Bronchial epithelial cell (primary cell): ENCODE data around the gene SPTBN5. TPM values are rescaled to one million over a fixed set of nuclear protein-coding genes. Genes with fewer than 3 reads are reported as not detected.

Experiments
- DNase-seq: peaks from one replicate; pipeline ENCODE4 v3.0.0-alpha.2; 2010; ENCODE audit warnings: low read depth
- FAIRE-seq: peaks from 2 replicates; lab custom pipeline; 2011; peaks lifted over from hg19 to GRCh38; lab: Jason Lieb, UNC
- H3K27me3 ChIP-seq: 2 replicates; pipeline ENCODE4 v1.5.1; 2011; ENCODE audit warnings: low read length; ENCODE audit not compliant: control insufficient read depth, insufficient read depth
- H3K36me3 ChIP-seq: 2 replicates; pipeline ENCODE4 v1.5.1; 2011; ENCODE audit warnings: low read length; ENCODE audit not compliant: control insufficient read depth, insufficient read depth
- H3K4me3 ChIP-seq: 2 replicates; pipeline ENCODE4 v1.5.1; 2011; ENCODE audit warnings: mild to moderate bottlenecking, low read depth, low read length, control low read depth
- total RNA-seq: library from RNA; depleted of rRNA; stranded (reverse); fragments of >200 nt; gene quantifications from 2 replicates; pipeline ENCODE4 v1.2.1, GENCODE V29; 2014
- TF ChIP-seq, protein P1 (sequence below): IDR thresholded peaks from 2 replicates; pipeline ENCODE4 v1.5.1; 2011; ENCODE audit warnings: mild to moderate bottlenecking, moderate library complexity, low read length, control low read depth, inconsistent platforms; ENCODE audit not compliant: insufficient read depth, severe bottlenecking

SPTBN5 gene
- total RNA-seq, 1 donor from 2014 or later: 0.53 TPM

DNA sequence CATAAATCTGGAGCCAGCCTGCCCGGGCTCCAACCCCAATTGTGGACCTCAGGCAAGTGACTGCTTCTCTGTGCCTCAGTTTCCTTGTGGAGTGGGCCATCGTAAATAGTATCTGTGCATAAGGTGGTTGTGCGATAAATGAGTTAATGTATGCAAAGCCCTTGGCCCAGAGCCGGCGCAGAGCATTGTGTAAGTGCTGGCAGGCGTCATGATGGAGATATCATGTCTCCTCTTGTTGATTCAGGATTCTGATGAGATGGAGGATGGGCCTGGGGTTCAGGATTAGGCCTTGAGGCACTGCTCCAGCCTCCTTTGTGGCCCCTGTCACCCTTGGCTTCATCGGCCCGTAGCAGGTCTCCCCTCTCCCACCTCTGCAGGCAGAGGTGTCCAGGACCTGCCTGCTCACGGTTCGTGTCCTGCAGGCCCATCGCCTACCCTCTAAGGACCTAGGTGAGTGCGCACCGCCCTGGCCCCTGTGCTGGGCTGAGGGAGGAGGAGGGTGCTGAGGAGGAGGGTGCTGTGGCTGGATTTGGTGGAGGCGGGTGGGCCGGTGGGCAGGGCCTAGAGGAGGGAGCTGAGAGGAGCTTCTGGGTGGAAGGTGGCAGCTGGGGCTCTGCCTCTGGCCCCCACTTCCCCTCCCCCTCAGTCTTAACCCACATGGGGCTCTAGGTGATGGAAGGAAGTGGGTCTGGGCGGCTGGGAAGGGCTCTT is 53.9 kb downstream of the SPTBN5 start:
- Histone ChIP-seq H3K36me3 (peaks cover 48% of the 10 kb centered on the region), H3K27me3 (no peaks in the 10 kb centered on the region), H3K4me3 (no peak overlapping the region)
- DNase-seq: peak; percentile 20
- TF ChIP-seq, protein P1, sequence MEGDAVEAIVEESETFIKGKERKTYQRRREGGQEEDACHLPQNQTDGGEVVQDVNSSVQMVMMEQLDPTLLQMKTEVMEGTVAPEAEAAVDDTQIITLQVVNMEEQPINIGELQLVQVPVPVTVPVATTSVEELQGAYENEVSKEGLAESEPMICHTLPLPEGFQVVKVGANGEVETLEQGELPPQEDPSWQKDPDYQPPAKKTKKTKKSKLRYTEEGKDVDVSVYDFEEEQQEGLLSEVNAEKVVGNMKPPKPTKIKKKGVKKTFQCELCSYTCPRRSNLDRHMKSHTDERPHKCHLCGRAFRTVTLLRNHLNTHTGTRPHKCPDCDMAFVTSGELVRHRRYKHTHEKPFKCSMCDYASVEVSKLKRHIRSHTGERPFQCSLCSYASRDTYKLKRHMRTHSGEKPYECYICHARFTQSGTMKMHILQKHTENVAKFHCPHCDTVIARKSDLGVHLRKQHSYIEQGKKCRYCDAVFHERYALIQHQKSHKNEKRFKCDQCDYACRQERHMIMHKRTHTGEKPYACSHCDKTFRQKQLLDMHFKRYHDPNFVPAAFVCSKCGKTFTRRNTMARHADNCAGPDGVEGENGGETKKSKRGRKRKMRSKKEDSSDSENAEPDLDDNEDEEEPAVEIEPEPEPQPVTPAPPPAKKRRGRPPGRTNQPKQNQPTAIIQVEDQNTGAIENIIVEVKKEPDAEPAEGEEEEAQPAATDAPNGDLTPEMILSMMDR: no peak
- FAIRE-seq: no peak

- Histone ChIP-seq H3K36me3 (peaks cover 44% of the 10 kb centered on the region), H3K27me3 (no peaks in the 10 kb centered on the region), H3K4me3 (no peak within 1 kb of the TSS)
- TF ChIP-seq, protein P1: no peak
- FAIRE-seq (peak; percentile 95), DNase-seq (peak; percentile 68)
These were observed 55.4 kb downstream of the SPTBN5 start, which contains the start of gene PLA2G4B for GRCh38 chr15:41838400-41838897. Gene PLA2G4B, plus strand, starts transcription at chr15:41838847. Its CDS starts 67 bp downstream, at chr15:41838914.

- TF ChIP-seq, protein P1: no peak
- FAIRE-seq: peak; percentile 7
- DNase-seq: no peak
- Histone ChIP-seq H3K36me3 (peaks cover 38% of the 10 kb centered on the region), H3K27me3 (no peaks in the 10 kb centered on the region), H3K4me3 (no peak overlapping the region)
These were observed 57.0 kb downstream of the SPTBN5 start for GRCh38 chr15:41836713-41837454.

- no peak overlapping the region for H3K4me3 ChIP-seq
- H3K36me3 ChIP-seq: peaks cover 34% of the 10 kb centered on the region
- TF ChIP-seq, protein P1: no peak
- H3K27me3 ChIP-seq: no peaks in the 10 kb centered on the region
- DNase-seq (no peak), FAIRE-seq (no peak)
These were observed 57.8 kb downstream of the SPTBN5 start for GRCh38 chr15:41836073-41836472.

DNA sequence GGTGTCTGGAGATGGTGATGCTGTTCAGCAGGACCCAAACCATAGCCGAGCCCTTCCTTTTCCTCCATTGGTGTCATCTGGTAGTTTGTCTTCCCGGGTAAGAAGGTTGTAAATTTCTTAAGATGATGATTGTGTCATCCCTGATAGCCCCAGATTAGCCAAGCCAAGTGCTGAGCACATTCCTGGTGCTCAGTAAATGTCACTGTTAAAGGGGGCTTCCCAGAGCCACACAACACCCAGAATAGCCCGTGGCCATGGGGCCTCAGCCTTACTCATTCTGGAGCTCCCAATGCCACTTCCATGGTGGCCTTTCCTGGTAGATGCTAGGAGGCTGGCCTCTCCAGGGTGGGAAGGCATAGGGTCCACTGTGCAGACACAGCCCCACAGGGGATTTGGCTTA is 59.8 kb downstream of the SPTBN5 start:
- peaks cover 20% of the 10 kb centered on the region for H3K36me3 ChIP-seq
- TF ChIP-seq, protein P1: no peak
- no peaks in the 10 kb centered on the region for H3K27me3 ChIP-seq
- FAIRE-seq (no peak), DNase-seq (no peak)
- H3K4me3 ChIP-seq: no peak overlapping the region
